HG02763 (cell line): ENCODE results near the gene C1orf115.
A peak's percentile ranks its signal among the peaks of the same experiment; 100 is the strongest.
"Not testable (repeated sequence)": the region's sequence is repeated elsewhere in the genome, so short reads cannot be mapped to it uniquely, and the experiment has no call there.

Source experiments
- ATAC-seq: cut with Tn5 transposase; IDR thresholded peaks from one replicate; pipeline ENCODE4 v1.9.1; 2021; ENCODE audit warnings: mild to moderate bottlenecking, moderate library complexity; ENCODE audit not compliant: unreplicated experiment

C1orf115 gene, protein sequence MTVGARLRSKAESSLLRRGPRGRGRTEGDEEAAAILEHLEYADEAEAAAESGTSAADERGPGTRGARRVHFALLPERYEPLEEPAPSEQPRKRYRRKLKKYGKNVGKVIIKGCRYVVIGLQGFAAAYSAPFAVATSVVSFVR

DNA sequence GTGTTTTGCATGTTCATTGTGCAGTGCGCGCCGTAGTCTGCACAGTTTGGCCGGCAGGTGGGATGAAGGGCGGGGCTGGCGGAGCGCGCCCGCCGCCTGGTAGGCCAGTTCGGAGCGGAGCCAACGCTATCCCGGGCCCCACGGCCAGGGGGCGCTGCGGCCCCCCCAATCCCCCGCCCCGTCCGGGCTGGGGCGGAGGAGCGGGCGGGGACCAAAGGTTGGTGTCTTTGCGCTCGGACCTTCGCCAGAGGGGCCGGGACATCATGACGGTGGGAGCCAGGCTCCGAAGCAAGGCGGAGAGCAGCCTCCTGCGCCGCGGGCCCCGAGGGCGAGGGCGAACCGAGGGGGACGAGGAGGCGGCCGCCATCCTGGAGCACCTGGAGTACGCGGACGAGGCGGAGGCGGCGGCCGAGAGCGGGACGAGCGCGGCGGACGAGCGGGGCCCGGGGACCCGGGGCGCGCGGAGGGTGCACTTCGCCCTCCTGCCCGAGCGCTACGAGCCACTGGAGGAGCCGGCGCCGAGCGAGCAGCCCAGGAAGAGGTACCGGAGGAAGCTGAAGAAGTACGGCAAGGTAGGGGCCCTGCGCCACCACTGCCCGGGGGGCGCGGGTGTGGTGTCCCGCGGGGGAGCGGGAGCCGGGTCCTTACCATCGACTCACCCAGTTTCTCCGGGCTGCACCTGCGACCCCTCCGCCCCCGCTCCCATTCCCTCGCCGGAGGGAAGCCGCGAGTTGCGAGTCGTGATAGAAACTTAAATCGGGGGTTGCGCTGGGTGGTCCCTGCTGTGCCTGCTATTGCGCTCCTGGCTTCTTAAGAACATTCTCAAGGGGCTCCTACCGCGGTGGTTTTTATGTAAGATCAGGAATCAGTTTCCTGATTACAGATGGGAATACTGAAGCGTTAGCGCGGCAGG lies at the start of gene C1orf115:
Gene C1orf115 (plus strand): TSS at position 224 of the 913 bp plus-strand sequence. CDS start 40 bp downstream, at position 264.
- peak; percentile 93 for ATAC-seq

DNA sequence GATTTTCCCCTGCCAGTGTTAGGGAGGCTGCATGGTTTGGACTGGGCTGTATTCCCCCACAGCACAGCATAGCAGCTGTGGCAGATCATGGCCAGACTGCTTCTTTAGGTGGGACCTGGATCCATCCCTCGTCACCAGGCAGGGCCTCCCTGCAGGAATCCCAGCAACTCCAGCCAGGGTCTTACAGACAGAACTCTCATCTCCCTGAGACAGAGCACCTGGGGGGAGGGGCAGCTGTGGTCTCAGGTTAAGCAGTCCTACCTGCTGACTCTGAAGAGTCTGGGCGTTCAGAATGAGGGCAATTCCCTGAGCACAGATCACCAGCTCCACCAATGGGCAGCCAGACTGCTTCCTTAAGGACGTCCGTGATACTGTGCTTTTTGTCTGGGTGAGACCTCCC lies 47.9 kb upstream of the C1orf115 start:
- no peak for ATAC-seq

DNA sequence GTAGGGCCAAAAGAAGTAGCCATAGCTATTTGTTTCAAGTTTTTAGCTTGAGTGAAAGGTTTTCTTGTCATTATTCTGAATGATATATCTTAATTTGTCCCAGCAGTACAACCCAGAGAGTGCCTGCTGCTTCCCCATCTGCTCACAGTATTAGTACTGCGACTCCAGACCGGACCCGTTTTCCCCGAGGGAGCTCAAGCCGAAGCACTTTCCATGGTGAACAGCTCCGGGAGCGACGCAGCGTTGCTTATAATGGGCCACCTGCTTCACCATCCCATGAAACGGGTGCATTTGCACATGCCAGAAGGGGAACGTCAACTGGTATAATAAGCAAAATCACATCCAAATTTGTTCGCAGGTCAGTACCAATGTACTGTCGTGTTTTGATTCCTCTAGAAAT lies 37.2 kb upstream of the C1orf115 start:
- ATAC-seq, result no peak

DNA sequence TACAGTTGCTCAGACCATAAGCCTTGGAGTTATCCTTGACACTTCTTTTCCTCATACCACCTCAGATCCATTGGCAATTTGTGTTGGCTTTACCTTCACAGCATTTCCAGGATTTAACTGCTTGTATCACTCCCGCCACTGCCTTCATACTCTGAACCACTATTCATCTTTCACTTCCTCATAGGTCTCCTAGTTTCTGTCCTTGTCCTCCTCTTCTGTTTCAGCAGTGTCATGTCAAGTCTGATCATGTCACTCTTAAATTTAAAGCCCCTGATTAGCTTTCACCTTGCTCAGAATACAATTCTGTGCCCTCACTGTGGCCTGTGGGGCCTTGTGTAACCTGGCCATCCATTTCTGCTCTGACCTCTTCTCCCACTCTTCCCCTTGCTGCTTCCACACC lies 34.7 kb upstream of the C1orf115 start:
- ATAC-seq, result peak; percentile 95

DNA sequence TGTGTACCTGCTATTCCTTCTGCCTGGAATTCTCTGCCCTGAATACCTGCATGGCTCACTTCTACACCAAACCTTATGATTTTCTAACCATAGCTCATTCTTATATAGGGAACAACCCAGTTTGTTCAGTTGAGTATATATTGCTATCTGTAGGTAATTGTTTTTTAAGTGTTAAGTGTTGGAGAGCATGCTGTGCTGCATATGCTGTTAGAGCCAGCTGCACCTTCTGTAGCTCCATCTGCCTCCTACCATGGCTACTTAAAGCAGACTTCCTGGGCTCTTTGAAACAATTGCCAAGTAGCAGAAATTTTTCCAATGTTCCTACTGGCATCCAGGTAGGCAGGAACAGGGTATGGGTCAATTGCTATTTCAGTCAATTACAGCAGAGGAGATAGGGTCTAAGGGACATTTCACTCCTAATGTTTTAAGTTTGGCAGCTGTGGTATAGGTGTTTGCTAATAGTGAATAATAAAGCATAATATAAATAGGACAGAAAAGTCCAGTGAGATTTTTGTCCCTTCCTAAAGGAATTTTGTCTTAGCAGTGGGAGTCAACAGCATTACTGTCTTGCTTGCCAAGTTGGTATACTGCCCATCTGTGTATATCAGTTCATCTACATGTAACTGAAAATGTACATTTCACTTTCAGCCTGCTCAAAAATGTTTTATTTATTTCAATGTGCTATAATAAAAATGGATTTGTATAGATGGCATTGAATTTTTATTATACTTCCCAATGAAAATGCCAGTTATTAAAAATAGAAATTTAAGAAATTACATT lies 34.0 kb upstream of the C1orf115 start:
- ATAC-seq, result no peak

DNA sequence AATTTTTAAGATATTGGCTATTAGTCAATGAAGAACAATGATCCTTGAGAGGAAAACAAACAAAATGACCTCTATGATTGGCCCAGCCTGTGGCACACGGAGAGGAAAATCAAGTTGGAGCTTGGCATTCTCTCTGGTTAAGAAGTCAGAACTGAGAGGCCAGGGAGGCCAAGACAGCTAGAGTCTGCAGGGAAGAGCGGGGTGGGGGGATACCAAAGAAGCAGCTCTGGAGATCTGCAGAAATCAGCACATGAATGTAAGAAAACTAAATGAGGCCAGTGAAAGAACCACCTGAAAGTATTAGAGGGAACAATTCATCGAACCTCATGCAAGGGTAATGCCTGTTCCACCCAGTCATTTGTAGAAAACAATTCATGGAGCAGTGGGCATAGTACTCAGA lies 23.8 kb upstream of the C1orf115 start:
- no peak for ATAC-seq

DNA sequence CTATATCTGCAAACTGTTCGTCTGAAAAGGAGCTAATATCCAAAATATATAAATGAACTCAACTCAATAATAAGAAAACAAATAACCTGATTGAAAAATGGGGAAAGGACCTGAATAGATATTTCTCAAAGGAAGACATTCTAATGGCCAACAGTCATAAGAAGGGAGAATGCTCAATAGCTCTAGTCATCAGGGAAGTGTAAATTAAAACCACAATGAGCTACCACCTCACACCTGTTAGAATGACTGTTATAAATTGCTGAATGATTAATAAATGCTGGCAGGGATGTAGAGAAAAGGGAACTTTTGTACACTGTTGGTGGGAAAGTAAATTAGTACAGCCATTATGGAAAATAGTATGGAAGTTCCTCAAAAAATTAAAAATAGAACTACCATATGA lies 21.2 kb upstream of the C1orf115 start:
- ATAC-seq, result no peak

DNA sequence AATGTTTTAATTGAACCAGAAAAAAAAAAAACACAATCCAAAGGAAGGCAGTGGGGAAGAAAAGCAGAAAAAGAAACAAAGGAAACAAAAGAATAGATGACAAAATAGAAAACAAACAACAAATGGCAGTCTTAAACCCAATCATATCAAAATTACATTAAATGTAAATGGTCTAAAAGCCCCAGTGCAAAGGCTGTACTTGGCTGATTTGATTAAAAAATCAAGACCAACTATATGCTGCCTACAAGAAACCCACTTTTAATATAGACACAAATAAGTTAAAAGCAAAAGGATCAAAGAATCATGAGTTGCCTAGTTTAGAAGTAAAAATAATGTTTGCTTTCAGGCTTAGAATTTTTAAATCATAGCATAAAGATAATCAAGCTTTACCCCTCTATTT lies 19.8 kb upstream of the C1orf115 start:
- ATAC-seq, result no peak

DNA sequence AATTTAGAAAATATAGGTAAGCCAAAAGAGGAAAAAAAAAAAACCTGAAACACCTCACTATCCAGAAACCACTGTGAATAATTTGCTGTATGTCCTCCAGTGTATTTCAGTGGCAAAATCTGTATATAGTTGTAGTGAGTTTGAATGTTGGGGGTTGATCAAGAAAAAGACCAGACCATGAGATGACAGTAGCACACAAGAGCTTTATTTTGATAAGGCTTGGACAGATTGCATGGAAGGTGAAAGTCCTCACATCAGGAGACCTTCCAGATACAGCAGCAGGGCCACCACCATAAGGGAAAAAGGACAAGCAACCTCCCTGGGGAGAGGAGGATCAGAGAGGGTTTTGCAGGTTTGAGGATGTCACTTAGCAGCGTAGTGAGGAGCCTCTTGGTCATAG lies 16.2 kb upstream of the C1orf115 start:
- no peak for ATAC-seq

DNA sequence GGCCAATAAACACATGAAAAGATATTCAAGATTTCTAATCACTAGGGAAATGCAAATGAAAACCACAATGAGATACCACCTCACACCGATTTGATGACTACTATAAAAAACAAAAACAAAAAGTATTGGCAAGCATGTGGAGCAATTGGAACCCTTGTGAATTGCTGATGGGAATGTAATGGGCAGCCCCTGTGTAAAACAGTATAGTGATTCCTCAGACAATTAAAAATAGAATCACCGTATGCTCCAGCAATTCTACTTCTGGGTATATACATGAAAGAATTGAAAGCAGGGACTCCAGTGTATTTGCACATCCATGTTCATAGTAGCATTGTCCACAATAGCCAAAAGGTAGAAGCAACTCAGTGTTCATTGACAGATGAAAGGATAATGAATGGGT lies 12.9 kb upstream of the C1orf115 start:
- no peak for ATAC-seq

DNA sequence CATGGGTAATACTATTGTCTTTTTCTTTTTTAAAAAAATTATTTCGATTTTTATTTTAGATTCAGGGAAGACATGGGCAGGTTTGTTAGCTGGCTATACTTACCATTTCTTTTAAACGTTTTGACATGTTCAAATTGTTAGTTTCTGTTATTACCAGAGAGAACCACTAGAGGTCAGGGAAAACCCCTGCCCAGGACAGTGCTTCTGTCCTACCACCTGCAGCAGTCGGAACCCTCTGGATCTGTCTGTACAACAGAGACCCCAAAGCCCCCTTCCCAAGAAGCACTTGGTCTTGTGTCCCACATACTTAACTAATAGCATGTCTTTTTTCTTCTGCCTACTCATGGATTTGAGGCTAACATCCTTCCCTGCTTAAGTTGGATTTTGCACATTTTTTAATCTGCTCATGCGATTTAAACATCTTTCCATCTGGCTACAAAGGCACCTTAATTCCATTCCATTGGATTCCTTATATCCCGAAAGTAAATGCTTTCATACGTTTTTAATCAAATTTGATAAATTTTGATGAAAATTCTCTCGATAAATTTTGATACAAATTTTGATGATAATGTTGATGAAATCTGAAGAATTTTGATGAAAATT lies 10.0 kb upstream of the C1orf115 start:
- ATAC-seq, result peak; percentile 77

DNA sequence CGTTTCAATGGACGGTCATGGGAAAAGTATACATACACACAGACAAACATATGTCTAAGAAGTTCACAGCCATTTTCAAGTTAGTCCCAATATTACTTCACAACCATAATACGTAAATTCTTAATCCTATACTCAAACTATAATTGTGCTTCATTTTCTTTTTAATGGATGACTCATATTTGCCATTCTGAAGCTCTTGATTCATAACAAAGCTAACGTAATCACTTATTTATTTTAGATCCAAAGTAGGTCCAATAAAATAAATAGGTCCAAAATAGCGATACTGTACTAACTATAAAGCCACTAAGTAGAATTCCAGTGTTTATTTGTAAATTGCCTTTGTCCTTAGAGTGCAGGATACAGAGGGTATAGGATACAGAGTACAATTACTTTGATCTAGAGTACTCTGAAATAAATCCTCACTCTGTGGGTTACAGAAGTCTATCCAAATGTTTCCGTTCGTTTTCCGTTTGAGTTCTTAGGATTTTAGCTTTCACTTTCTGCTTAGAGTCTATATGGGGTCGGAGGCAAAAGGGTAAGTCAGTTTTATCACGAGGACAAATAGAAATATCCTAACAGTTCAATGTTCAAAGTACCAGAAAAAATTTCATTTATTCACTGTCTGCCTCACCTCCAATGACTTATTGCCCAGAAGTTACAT lies 8.8 kb upstream of the C1orf115 start:
- ATAC-seq, result no peak

DNA sequence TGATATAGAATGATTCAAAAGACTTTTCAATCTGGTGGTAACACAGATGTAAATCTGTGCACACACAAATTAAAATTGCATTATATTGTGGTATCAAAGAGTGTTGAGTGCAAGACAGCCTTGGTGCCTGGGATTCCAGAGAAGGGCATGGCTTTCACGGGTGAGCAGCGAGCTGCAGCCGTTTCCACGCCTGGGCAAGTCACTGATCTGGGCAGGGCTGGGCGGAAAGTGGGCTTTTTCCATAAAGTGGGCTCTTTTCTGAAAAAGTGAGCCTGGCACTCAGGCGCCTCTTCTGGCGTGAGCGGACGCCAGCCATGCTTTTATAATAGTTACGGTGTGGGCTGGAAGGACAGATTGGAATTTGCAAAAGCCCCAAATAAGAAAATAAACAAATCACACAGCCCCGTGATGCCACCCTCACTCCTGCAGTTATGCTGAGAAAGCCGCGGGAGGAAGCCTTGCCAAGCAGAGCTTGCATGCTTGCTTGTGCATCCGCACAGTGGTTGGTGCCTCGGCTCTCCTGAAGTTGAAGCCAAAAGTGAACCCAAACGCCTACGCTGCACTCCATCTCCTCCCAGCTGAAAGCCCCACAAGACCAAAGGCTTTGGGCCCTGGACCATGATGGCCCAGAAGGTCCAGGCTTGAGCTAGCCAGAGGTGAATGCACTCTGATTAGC lies 7.1 kb upstream of the C1orf115 start:
- no peak for ATAC-seq

DNA sequence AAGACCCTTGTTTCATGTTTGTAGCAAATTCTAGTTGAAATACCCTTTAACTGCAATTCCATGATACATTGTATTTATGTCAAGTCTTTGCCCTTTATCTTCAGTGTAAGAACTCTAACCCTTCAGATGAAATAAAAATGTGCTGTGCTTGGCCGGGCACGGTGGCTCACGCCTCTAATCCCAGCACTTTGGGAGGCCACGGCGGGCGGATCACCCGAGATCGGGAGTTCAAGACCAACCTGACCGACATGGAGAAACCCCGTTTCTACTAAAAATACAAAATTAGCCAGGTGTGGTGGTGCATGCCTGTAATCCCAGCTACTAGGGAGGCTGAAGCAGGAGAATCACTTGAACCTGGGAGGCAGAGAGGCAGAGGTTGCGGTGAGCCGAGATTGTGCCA lies 6.4 kb upstream of the C1orf115 start:
- ATAC-seq, result not testable (repeated sequence)

DNA sequence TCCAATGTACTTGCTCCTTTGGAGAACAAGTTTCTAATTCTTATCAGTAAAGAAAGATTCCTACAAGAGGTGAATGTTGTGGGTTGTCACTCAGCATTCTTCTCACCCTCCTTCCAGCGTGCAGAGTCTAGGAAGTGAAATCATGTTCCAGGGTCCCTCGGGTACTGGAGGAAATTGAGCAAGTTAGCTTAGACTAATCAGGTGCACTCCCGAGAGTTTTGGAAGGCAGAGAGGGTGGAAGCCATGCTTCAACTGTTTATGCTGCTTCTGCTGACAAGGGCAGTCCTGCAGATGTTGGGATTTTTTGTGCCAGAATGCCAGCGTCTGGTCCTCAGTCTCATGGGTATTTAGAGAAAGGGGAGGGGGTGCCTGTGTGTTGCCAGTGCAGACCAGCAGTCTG lies 5.3 kb upstream of the C1orf115 start:
- no peak for ATAC-seq

DNA sequence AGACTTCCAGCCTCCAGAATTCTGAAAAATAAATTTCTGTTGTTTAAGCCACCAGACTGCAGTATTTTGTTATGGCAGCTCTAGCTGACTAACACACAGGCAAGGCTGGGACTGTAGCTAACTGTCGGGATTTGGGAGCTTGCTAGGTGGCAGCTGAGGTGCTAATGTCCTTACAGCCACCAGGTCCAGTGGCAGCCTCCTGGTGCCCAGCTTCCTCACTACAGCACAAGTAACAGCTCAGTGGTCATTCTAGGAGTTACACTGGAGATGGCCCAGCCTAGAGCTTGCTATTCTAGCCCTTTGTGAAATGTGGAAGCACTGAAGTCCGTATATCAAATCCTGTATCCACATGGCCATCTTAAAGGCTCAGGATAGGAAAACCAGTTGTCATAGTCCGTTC lies 4.3 kb upstream of the C1orf115 start:
- ATAC-seq, result no peak

DNA sequence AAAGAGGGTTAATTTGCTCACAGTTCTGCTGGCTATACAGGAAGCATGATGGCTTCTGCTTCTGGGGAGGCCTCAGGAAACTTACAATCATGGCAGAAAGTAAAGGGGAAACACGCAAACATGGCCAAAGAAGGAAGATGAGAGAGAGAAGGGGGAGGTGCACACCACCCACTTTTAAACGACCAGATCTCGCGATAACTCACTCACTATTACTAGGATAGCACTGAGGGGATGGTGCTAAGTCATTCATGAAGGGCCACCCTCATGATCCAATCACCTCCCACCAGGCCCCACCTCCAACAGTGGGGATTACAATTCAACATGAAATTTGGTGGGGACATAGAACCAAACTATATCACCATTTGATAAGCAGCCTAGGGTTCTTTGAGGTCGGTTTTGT lies 2.4 kb upstream of the C1orf115 start:
- ATAC-seq, result no peak

DNA sequence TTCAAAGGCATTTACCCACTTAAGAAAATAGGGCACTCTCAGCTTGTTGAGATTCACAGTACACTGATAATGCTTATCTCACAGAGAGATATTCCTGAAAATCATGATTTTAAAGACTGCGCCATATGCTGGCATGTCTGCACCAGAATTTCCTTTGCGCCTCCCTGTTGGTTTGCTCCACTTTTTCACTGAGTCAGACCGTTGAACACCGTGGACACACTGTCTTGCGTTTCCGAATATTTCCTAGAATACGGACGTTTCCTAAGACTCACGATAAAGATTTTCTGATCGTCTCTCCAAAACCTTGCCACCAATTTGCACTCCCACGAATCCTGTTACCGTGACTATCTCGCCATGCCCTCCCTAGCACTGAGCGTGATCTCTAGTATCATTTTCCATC lies 497 bp upstream of the C1orf115 start:
- no peak for ATAC-seq

DNA sequence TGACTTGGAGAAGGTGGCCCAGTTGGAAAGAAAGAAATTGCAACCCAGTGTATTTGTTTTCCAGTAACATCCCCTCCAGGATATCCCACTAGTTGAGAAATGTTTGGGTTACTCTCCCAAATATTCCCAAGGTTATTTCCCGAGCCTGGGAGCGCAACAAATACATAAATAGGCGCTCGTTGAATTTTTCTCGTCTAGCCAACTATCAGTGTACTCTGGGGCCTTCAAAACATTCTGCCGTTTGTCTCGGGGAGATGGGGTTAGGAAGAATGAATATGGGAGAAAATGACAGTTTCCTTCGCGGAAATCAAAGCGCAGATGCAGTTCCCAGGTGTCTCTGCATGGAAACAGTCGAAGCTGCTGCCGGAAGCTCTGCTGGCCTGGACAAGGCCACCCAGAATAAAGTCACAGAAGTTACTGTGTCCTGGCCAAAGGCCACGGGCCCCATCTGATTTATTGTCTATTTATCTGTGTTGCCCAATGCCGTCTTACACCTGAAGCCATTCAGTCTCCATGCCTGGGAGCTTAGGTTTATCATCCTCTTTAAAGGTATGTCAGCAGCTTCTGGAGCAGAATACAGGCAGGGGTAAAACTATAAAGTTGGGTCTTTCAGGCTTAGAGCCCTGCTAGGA lies 1.0 kb downstream of the C1orf115 start:
- no peak for ATAC-seq
